Keratinocyte (primary cell): ENCODE measurements around the gene PCIF1. TPM values are rescaled to one million over a fixed set of nuclear protein-coding genes. Genes with fewer than 3 reads are reported as not detected.

Experiments
- DNase-seq: peaks from one replicate; pipeline ENCODE4 v3.0.0-alpha.2; 2011; ENCODE audit warnings: low read depth, missing footprints, low spot score
- FAIRE-seq: peaks from 2 replicates; lab custom pipeline; 2011; peaks lifted over from hg19 to GRCh38; lab: Jason Lieb, UNC
- H2AFZ ChIP-seq: 2 replicates; pipeline ENCODE4 v1.6.0; 2012; ENCODE audit warnings: low read length, control low read depth, inconsistent platforms; ENCODE audit not compliant: control insufficient read depth
- H3K27ac ChIP-seq: 2 replicates; pipeline ENCODE4 v1.5.1; 2011; ENCODE audit warnings: low read length; ENCODE audit not compliant: control insufficient read depth, insufficient read depth
- H3K27me3 ChIP-seq: 3 replicates; pipeline ENCODE4 v1.6.0; 2011; ENCODE audit warnings: low read length; ENCODE audit not compliant: control insufficient read depth, insufficient read depth; ENCODE audit errors: extremely low read depth
- H3K36me3 ChIP-seq, 2 experiments: 2 replicates in 1 of 2; 3 replicates in 1 of 2; pipeline ENCODE4 v1.5.1; 2011; ENCODE audit warnings: low read length in 2 of 2, mild to moderate bottlenecking in 1 of 2; ENCODE audit not compliant: control insufficient read depth in 2 of 2, insufficient read depth in 2 of 2; ENCODE audit errors: extremely low read depth in 1 of 2
- H3K4me1 ChIP-seq: 3 replicates; pipeline ENCODE4 v1.5.1; 2011; ENCODE audit warnings: low read length; ENCODE audit not compliant: control insufficient read depth, insufficient read depth; ENCODE audit errors: extremely low read depth
- H3K4me2 ChIP-seq: 3 replicates; pipeline ENCODE4 v1.6.0; 2011; ENCODE audit warnings: low read depth, low read length; ENCODE audit not compliant: control insufficient read depth, insufficient read depth; ENCODE audit errors: extremely low read depth
- H3K4me3 ChIP-seq, 3 experiments: fragments of 200-600 bp in 1 of 3; sonication (generic) in 1 of 3; 2 replicates in 2 of 3; 3 replicates in 1 of 3; pipeline ENCODE4 v1.5.1; 2011 to 2016; ENCODE audit warnings: low read length in 3 of 3, mild to moderate bottlenecking in 3 of 3, control low read depth in 2 of 3, inconsistent platforms in 1 of 3, low read depth in 1 of 3, mixed read lengths in 1 of 3, mixed run types in 1 of 3, moderate library complexity in 1 of 3; ENCODE audit not compliant: control insufficient read depth in 2 of 3, insufficient read depth in 2 of 3; ENCODE audit errors: extremely low read depth in 1 of 3
- H3K79me2 ChIP-seq: 2 replicates; pipeline ENCODE4 v1.6.0; 2012; ENCODE audit warnings: low read length; ENCODE audit not compliant: control insufficient read depth, insufficient read depth
- H3K9ac ChIP-seq: 3 replicates; pipeline ENCODE4 v1.6.0; 2011; ENCODE audit warnings: low read length; ENCODE audit not compliant: control insufficient read depth, insufficient read depth; ENCODE audit errors: extremely low read depth
- H3K9me1 ChIP-seq: 3 replicates; pipeline ENCODE4 v1.6.0; 2011; ENCODE audit warnings: low read length; ENCODE audit not compliant: control insufficient read depth, insufficient read depth; ENCODE audit errors: extremely low read depth
- H3K9me3 ChIP-seq: 2 replicates; pipeline ENCODE4 v1.5.1; 2012; ENCODE audit warnings: low read depth, low read length; ENCODE audit not compliant: control insufficient read depth
- H4K20me1 ChIP-seq: 3 replicates; pipeline ENCODE4 v1.6.0; 2011; ENCODE audit warnings: low read length; ENCODE audit not compliant: control insufficient read depth, insufficient read depth; ENCODE audit errors: extremely low read depth
- CTCF ChIP-seq, 3 experiments: IDR thresholded peaks in 1 of 3; conservative IDR thresholded peaks in 1 of 3; optimal IDR thresholded peaks in 1 of 3; 2 replicates in 2 of 3; 3 replicates in 1 of 3; pipeline versions ENCODE3 to v1.5.1; 2011; ENCODE audit warnings: low read length in 3 of 3, mild to moderate bottlenecking in 3 of 3, moderate library complexity in 2 of 3, control low read depth in 1 of 3, inconsistent platforms in 1 of 3; ENCODE audit not compliant: insufficient read depth in 2 of 3; ENCODE audit errors: extremely low read depth in 1 of 3
- EZH2 ChIP-seq: IDR thresholded peaks from one replicate; pipeline ENCODE4 v1.6.1; 2012; ENCODE audit warnings: inconsistent platforms, mild to moderate bottlenecking, low read length, moderate library complexity
- dilution Hi-C: fragments of 300-500 bp; cut with MboI; formaldehyde crosslinking; loops from one replicate; pipeline ENCODE4 v1.7.0; 2020; ENCODE audit warnings: low sequenced_read_pairs; ENCODE audit not compliant: extremely low pct_ligation_motif_present
- polyA plus RNA-seq, 5 experiments: library from polyadenylated mRNA; depleted of rRNA in 3 of 5; stranded (reverse) in 3 of 5; stranded (forward) in 1 of 5; unstranded in 1 of 5; fragments of >200 nt; gene quantifications; 1 replicate in 1 of 5; 2 replicates in 3 of 5; 3 replicates in 1 of 5; pipeline versions ENCODE4 v1.2.1 to v1.2.3, GENCODE V29; 2011 to 2012; ENCODE audit warnings: missing spikeins in 2 of 5, low read depth in 1 of 5, low replicate concordance in 1 of 5

PCIF1 gene
- polyA plus RNA-seq, 1 donor (not counting 4 experiments of a cell fraction or from before 2014, with no cell fraction given) = 7.0 TPM

- dilution Hi-C loops = no loop called here
- no peak overlapping the region for H2AFZ ChIP-seq
Observed at GRCh38 chr20:45967551-45968080, 33.1 kb downstream of the PCIF1 start.

GRCh38 chr20:45968081-45968671 lies 33.7 kb downstream of the PCIF1 start:
- dilution Hi-C loops = no loop called here

More at GRCh38 chr20:45967551-45968080, 33.1 kb downstream of the PCIF1 start:
- Histone ChIP-seq H3K27ac (no peak overlapping the region), H3K27me3 (no peaks in the 10 kb centered on the region), H3K9me1 (no peaks in the 10 kb centered on the region), H3K36me3 (peaks cover 45 to 46% of the 10 kb centered on the region in 2 experiments), H3K9ac (no peak overlapping the region), H3K4me3 (no peak overlapping the region), H3K9me3 (no peaks in the 10 kb centered on the region), H3K4me1 (peaks cover 14% of the 10 kb centered on the region), H3K4me2 (no peak overlapping the region), H4K20me1 (no peaks in the 10 kb centered on the region), H3K79me2 (peaks cover 34% of the 10 kb centered on the region)
- DNase-seq (no peak), FAIRE-seq (no peak)
- no peak for TF ChIP-seq EZH2
- no peak for TF ChIP-seq CTCF (optimal IDR thresholded peaks at IDR 0.05 in 1 of 3, IDR thresholded peaks at IDR 0.05 in 1 of 3, conservative IDR thresholded peaks at IDR 0.05 in 1 of 3; ENCODE audit: extremely low read depth in 1 of 3, insufficient read depth in 2 of 3, low read length in 3 of 3)

More at GRCh38 chr20:45968081-45968671, 33.7 kb downstream of the PCIF1 start:
- Histone ChIP-seq H3K9me1 (no peaks in the 10 kb centered on the region), H4K20me1 (no peaks in the 10 kb centered on the region), H3K4me1 (peaks cover 20% of the 10 kb centered on the region), H3K79me2 (peaks cover 34% of the 10 kb centered on the region), H3K27me3 (no peaks in the 10 kb centered on the region), H3K4me3 (no peak overlapping the region), H3K9ac (no peak overlapping the region), H3K9me3 (no peaks in the 10 kb centered on the region), H3K27ac (no peak overlapping the region), H3K4me2 (no peak overlapping the region), H2AFZ (no peak overlapping the region), H3K36me3 (peaks cover 43% of the 10 kb centered on the region in 2 experiments)
- DNase-seq (no peak), FAIRE-seq (no peak)
- TF ChIP-seq CTCF (optimal IDR thresholded peaks at IDR 0.05 in 1 of 3, IDR thresholded peaks at IDR 0.05 in 1 of 3, conservative IDR thresholded peaks at IDR 0.05 in 1 of 3; ENCODE audit: extremely low read depth in 1 of 3, insufficient read depth in 2 of 3, low read length in 3 of 3) = no peak
- TF ChIP-seq EZH2 = no peak
